K562 (cell line): ENCODE data around the gene EPHB6. TPM values are rescaled to one million over a fixed set of nuclear protein-coding genes. Genes with fewer than 3 reads are reported as not detected.

ENCODE experiments used
- ATF6 ChIP-seq: sonication (generic); formaldehyde crosslinking; IDR thresholded peaks from 2 replicates; pipeline ENCODE4 v1.4.0; 2020; ENCODE audit warnings: mild to moderate bottlenecking, missing genetic modification reagents
- ELK3 ChIP-seq: fragments of 450-650 bp; formaldehyde crosslinking; IDR thresholded peaks from 2 replicates; pipeline ENCODE4 v1.4.0; 2020; ENCODE audit warnings: mild to moderate bottlenecking
- ETS2 ChIP-seq: IDR thresholded peaks from 2 replicates; pipeline ENCODE4 v1.6.1; 2016; ENCODE audit warnings: borderline replicate concordance, missing genetic modification characterization, mild to moderate bottlenecking, moderate library complexity, missing compliant biosample characterization; ENCODE audit not compliant: poor library complexity, severe bottlenecking
- ETV6 ChIP-seq, 3 experiments: fragments of 150-350 bp in 1 of 3; sonication (generic) in 1 of 3; formaldehyde crosslinking in 1 of 3; IDR thresholded peaks; 2 replicates each; pipeline versions ENCODE4 v1.6.1 to v1.8.0; 2014 to 2022; ENCODE audit warnings: borderline replicate concordance in 2 of 3, low read depth in 2 of 3, antibody characterized with exemption in 1 of 3, low read length in 1 of 3, mild to moderate bottlenecking in 1 of 3, missing genetic modification reagents in 1 of 3
- HNRNPH1 ChIP-seq: fragments of 200-400 bp; formaldehyde crosslinking; optimal IDR thresholded peaks from 2 replicates; pipeline ENCODE3; 2017; ENCODE audit warnings: low read depth, mild to moderate bottlenecking, low read length, moderate library complexity
- JUND ChIP-seq, 2 experiments: IDR thresholded peaks; 2 replicates in 1 of 2; 3 replicates in 1 of 2; pipeline ENCODE4 v1.6.1; 2011; ENCODE audit warnings: borderline replicate concordance in 2 of 2, low read depth in 2 of 2, low read length in 2 of 2, improper control_type of control experiment in 1 of 2, missing biosample characterization in 1 of 2, missing genetic modification characterization in 1 of 2, missing genetic modification reagents in 1 of 2
- LCOR ChIP-seq: sonication (generic); formaldehyde crosslinking; IDR thresholded peaks from 2 replicates; pipeline ENCODE4 v1.8.0; 2022; ENCODE audit warnings: mild to moderate bottlenecking, missing genetic modification reagents
- NELFE ChIP-seq: IDR thresholded peaks from 2 replicates; pipeline ENCODE4 v1.6.1; 2011; ENCODE audit warnings: mild to moderate bottlenecking; ENCODE audit not compliant: insufficient read depth, insufficient read length
- STAT5A ChIP-seq: IDR thresholded peaks from 2 replicates; pipeline ENCODE4 v1.6.1; 2012; ENCODE audit warnings: low read length, inconsistent platforms, borderline replicate concordance
- VEZF1 ChIP-seq: fragments of 200-800 bp; sonication (Bioruptor generic); IDR thresholded peaks from 2 replicates; pipeline ENCODE4 v1.6.1; 2017; ENCODE audit warnings: missing genetic modification characterization, missing compliant biosample characterization
- WHSC1 ChIP-seq: IDR thresholded peaks from one replicate; pipeline ENCODE4 v1.6.1; 2012; ENCODE audit warnings: low read length, control low read depth, inconsistent platforms
- XRCC3 ChIP-seq: fragments of 450-650 bp; IDR thresholded peaks from 2 replicates; pipeline ENCODE4 v1.6.1; 2017; ENCODE audit warnings: mild to moderate bottlenecking, moderate library complexity
- ZNF449 ChIP-seq: fragments of 250-450 bp; sonication (Bioruptor Pico); IDR thresholded peaks from 2 replicates; pipeline ENCODE4 v1.8.0; 2022; ENCODE audit warnings: moderate library complexity, mild to moderate bottlenecking, inconsistent platforms
- ZNF511 ChIP-seq: sonication (generic); formaldehyde crosslinking; IDR thresholded peaks from 2 replicates; pipeline ENCODE4 v1.8.0; 2022; ENCODE audit warnings: mild to moderate bottlenecking, missing genetic modification reagents
- ZNF589 ChIP-seq: fragments of 200-800 bp; sonication (Bioruptor generic); IDR thresholded peaks from 2 replicates; pipeline ENCODE4 v1.6.1; 2016; ENCODE audit warnings: low read depth, missing genetic modification characterization, missing compliant biosample characterization
- polyA plus RNA-seq, 8 experiments: library from polyadenylated mRNA; depleted of rRNA in 4 of 8; stranded (reverse) in 5 of 8; unstranded in 3 of 8; fragments of >200 nt; fragmentation: Nextera tagmentation in 2 of 8; fragmentation: Illumina TruSeq in 1 of 8; extraction: Ambion mirVana in 2 of 8; extraction: Trizol in 1 of 8; gene quantifications; 2 replicates each; pipeline versions ENCODE4 v1.2.1 to v1.2.3, GENCODE V29; 2011 to 2014; ENCODE audit warnings: inconsistent platforms in 1 of 8, missing spikeins in 1 of 8
- total RNA-seq, 7 experiments: library from RNA; depleted of rRNA in 6 of 7; stranded (reverse); fragments of >200 nt in 6 of 7; fragmentation: Illumina TruSeq in 2 of 7; extraction: Trizol in 2 of 7; gene quantifications; 2 replicates each; pipeline versions ENCODE4 v1.2.1 to v1.2.3, GENCODE V29; 2011 to 2021; ENCODE audit warnings: low replicate concordance in 1 of 7

EPHB6 gene
- total and polyA plus RNA-seq, 9 of the 15 experiments (the other 6 are each of a cell fraction or from before 2014, with no cell fraction given): 1.4 to 123 (median 7.6) TPM

- TF ChIP-seq JUND (IDR thresholded peaks at IDR 0.05; ENCODE audit: borderline replicate concordance, low read depth, low read length) (peak; percentile 90), JUND (tag; IDR thresholded peaks at IDR 0.05; ENCODE audit: borderline replicate concordance, low read depth, low read length) (peak; percentile 74; the same call in 1 of the 3 replicates), LCOR (CRISPR knock-in tag) (peak; percentile 97), VEZF1 (CRISPR knock-in tag) (peak; percentile 60), ZNF511 (CRISPR knock-in tag) (peak; percentile 81; the same call in 1 of the 2 replicates), ETS2 (no peak), WHSC1 (no peak), STAT5A (no peak), ZNF589 (CRISPR knock-in tag) (no peak), ETV6 (IDR thresholded peaks at IDR 0.05; ENCODE audit: borderline replicate concordance in 1 of 2, low read depth in 2 of 2, low read length in 1 of 2) (0 out of 4 replicates have a peak, but pooled peaks of 1 of the 2 experiments have one; percentile 9), ETV6 (CRISPR knock-in tag; IDR thresholded peaks at IDR 0.05; ENCODE audit: borderline replicate concordance) (no peak), ELK3 (no peak), NELFE (no peak), ATF6 (no peak), XRCC3 (no peak), HNRNPH1 (no peak), ZNF449 (CRISPR knock-in tag) (no peak)
Measured at GRCh38 chr7:142808802-142809583, 45.9 kb upstream of the EPHB6 start (continued).
